ENCODE results near the gene RAB36. TPM values are rescaled to one million over a fixed set of nuclear protein-coding genes. Genes with fewer than 3 reads are reported as not detected.

Gene RAB36
- total RNA-seq, 2 donors from 2014 or later = 2.6 to 3.3 TPM

DNA sequence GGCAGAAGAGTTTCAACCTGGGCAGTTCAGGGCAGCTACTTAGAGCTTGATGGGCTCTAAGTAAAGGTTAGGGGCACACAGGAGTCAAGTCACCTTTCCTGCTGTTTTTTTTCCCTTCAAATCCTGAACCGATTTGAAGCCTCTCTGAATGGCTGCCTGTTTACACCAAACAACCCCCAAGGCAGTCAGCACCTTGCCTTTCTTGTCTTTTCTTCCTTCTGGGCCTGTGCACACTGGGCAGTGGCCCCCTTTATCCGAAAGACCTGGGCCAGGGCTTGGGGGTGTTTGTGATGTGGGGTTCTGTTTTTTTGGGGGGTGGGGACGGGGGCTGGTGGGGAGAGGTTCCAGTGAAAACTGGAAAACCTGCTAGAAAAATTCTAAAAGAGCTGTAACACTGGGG lies 7.8 kb upstream of the RAB36 start:
- TF ChIP-seq, protein P1, sequence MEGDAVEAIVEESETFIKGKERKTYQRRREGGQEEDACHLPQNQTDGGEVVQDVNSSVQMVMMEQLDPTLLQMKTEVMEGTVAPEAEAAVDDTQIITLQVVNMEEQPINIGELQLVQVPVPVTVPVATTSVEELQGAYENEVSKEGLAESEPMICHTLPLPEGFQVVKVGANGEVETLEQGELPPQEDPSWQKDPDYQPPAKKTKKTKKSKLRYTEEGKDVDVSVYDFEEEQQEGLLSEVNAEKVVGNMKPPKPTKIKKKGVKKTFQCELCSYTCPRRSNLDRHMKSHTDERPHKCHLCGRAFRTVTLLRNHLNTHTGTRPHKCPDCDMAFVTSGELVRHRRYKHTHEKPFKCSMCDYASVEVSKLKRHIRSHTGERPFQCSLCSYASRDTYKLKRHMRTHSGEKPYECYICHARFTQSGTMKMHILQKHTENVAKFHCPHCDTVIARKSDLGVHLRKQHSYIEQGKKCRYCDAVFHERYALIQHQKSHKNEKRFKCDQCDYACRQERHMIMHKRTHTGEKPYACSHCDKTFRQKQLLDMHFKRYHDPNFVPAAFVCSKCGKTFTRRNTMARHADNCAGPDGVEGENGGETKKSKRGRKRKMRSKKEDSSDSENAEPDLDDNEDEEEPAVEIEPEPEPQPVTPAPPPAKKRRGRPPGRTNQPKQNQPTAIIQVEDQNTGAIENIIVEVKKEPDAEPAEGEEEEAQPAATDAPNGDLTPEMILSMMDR (conservative IDR thresholded peaks at IDR 0.05) = no peak
- Histone ChIP-seq H3K4me1 (ENCODE audit: control insufficient read depth, insufficient read depth, low read length) (peaks cover 4% of the 10 kb centered on the region), H3K9ac (ENCODE audit: extremely low read depth, low read length, poor library complexity, severe bottlenecking) (no peak overlapping the region), H3K27me3 (ENCODE audit: control insufficient read depth, insufficient read depth, low read length, poor library complexity, severe bottlenecking) (no peaks in the 10 kb centered on the region), H3K27ac (ENCODE audit: low read depth, low read length) (no peak overlapping the region), H3K9me3 (ENCODE audit: control insufficient read depth, low read length) (no peaks in the 10 kb centered on the region), H3K4me3 (ENCODE audit: low read length) (no peak overlapping the region), H3K36me3 (ENCODE audit: control insufficient read depth, insufficient read depth, low read length) (no peaks in the 10 kb centered on the region)
- 63% methylated on average over 3 of the region's 3 CpGs; no CpG with 5 or more reads in 1 of the 2 experiments for WGBS, 2 experiments (ENCODE audit: insufficient coverage in 1 of 2, insufficient read length in 1 of 2)
- DNase-seq = no peak
- Mint-ChIP-seq H3K27me3 (ENCODE audit: insufficient read depth) (peaks cover 7% of the 10 kb centered on the region), H3K27ac (no peak overlapping the region), H3K9me3 (no peaks in the 10 kb centered on the region), H3K36me3 (ENCODE audit: low read depth) (no peaks in the 10 kb centered on the region), H3K4me3 (no peak overlapping the region), H3K4me1 (peaks cover 3% of the 10 kb centered on the region)

DNA sequence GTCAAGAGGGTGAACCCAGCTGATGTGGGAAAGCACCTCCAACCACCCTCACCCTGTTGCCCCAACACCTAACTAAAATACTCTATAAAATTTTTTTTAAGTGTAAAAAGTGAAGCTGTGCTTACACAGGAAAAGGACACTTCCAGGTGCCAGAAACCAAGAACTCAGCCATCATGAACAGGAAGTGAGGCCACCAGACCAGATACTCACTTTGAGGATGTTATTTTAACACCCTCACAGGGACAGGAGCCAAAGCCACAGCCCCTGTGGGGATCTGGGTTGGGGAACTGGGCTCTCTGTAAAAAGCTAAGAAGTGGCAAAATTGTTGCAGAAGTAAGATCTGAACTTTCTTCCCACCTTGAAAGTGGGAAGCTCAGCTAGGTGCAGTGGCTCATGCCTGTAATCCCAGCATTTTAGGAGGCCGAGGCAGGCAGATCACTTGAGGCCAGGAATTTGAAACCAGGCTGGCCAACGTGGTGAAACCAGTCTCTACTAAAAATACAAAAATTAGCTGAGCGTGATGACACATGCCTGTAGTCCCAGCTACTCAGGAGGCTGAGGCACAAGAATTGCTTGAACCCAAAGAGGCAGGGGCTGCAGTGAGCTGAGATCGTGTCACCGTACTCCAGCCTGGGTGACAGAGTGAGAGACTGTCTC lies 7.2 kb upstream of the RAB36 start:
- TF ChIP-seq, protein P1 (conservative IDR thresholded peaks at IDR 0.05) = no peak
- Histone ChIP-seq H3K9ac (ENCODE audit: extremely low read depth, low read length, poor library complexity, severe bottlenecking) (no peak overlapping the region), H3K27me3 (ENCODE audit: control insufficient read depth, insufficient read depth, low read length, poor library complexity, severe bottlenecking) (no peaks in the 10 kb centered on the region), H3K9me3 (ENCODE audit: control insufficient read depth, low read length) (no peaks in the 10 kb centered on the region), H3K36me3 (ENCODE audit: control insufficient read depth, insufficient read depth, low read length) (no peaks in the 10 kb centered on the region), H3K4me3 (ENCODE audit: low read length) (no peak overlapping the region), H3K27ac (ENCODE audit: low read depth, low read length) (no peak overlapping the region), H3K4me1 (ENCODE audit: control insufficient read depth, insufficient read depth, low read length) (peaks cover 4% of the 10 kb centered on the region)
- Mint-ChIP-seq H3K36me3 (ENCODE audit: low read depth) (no peaks in the 10 kb centered on the region), H3K27me3 (ENCODE audit: insufficient read depth) (peaks cover 4% of the 10 kb centered on the region), H3K4me3 (no peak overlapping the region), H3K9me3 (no peaks in the 10 kb centered on the region), H3K27ac (no peak overlapping the region), H3K4me1 (peaks cover 3% of the 10 kb centered on the region)
- DNase-seq = no peak
- 77 to 86% methylated on average over 4 to 5 of the region's 5 CpGs for WGBS, 2 experiments (ENCODE audit: insufficient coverage in 1 of 2, insufficient read length in 1 of 2)

DNA sequence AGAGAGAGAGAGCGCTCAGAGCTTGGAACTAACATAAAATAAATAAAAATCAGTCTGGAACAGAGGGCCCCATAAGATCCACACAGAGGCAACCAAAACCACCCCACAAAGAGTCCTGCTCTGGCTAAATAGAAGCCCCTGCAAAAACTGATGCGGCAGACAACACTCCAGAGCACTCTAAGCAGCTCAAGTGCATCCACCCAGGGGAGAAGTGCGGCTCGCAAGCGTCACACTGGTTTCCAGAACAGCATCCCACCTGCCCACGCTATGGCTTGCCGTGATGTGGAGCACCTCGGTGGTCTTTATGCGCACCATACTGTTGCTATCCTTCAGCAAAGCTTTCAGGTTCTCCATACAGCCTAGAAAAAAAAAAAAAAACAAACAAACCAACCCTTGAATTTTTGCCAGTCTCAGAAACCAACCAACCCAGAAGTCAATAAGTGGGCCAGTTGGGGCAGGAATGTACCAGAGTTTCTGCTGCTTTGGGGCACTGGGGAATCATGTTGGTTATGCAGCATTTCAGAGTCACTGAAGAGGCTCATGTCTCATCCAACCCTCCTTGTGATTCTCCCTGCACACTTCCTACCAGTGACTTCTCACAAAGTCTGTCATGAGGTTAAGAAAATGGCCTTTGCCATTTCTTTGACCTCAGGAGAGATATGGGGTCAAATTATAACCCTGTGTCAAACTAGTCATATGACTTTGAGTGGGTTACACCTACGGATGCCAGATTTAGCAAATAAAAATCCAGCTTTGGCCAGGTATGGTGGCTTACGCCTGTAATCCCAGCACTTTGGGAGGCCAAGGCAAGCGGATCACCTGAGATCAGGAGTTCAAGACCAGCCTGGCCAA lies 6.5 kb upstream of the RAB36 start:
- no peaks in the 10 kb centered on the region for H3K27me3 ChIP-seq (ENCODE audit: control insufficient read depth, insufficient read depth, low read length, poor library complexity, severe bottlenecking)
- Mint-ChIP-seq H3K4me3 (no peak overlapping the region), H3K4me1 (peaks cover 3% of the 10 kb centered on the region), H3K9me3 (no peaks in the 10 kb centered on the region), H3K27ac (no peak overlapping the region), H3K36me3 (ENCODE audit: low read depth) (no peaks in the 10 kb centered on the region), H3K27me3 (ENCODE audit: insufficient read depth) (peaks cover 7% of the 10 kb centered on the region)
- WGBS, 2 experiments (ENCODE audit: insufficient coverage in 1 of 2, insufficient read length in 1 of 2) = 91 to 92% methylated on average over 9 to 11 of the region's 12 CpGs
- no peaks in the 10 kb centered on the region for H3K36me3 ChIP-seq (ENCODE audit: control insufficient read depth, insufficient read depth, low read length)
- no peak overlapping the region for H3K27ac ChIP-seq (ENCODE audit: low read depth, low read length)
- no peak overlapping the region for H3K9ac ChIP-seq (ENCODE audit: extremely low read depth, low read length, poor library complexity, severe bottlenecking)
- TF ChIP-seq, protein P1 (conservative IDR thresholded peaks at IDR 0.05) = no peak
- H3K4me1 ChIP-seq (ENCODE audit: control insufficient read depth, insufficient read depth, low read length) = peaks cover 4% of the 10 kb centered on the region
- DNase-seq = no peak
- no peak overlapping the region for H3K4me3 ChIP-seq (ENCODE audit: low read length)
- no peaks in the 10 kb centered on the region for H3K9me3 ChIP-seq (ENCODE audit: control insufficient read depth, low read length)
